NCI-H69 (cell line): ENCODE data around the gene ZNF385B.

Experiments used
- DNase-seq: peaks from one replicate; lab custom pipeline; 2025; lab: John Stamatoyannopoulos, UW

ZNF385B gene

DNA sequence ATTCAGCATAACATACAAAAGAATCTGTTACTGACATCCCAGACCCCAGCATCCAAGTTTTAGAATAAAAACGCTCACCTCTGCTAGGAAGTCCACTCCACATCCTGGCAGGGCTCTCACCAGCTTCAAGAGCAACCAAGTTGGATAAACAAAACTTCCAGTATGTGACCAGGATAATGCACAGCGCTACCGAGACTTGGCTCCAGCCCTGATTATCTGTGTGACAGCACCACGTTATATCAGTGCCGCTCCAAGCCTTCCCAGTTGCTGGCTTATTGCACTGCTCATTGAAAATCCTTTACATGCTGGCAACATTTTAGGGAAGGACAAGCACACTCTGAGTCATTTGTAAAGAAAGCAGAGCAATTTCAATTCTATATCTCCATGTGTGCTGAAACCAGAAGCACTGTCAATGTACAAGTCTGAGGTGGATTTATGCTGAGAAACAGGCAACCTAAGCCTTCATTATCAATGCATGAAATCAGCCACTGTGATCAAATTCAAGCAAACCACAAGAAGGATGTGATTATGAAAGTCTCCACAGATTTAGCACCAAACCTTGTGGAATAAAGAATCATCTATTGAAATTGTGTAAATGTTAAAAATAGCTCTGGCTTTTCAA, 115.7 kb downstream of the ZNF385B start:
- DNase-seq = peak; percentile 3

DNA sequence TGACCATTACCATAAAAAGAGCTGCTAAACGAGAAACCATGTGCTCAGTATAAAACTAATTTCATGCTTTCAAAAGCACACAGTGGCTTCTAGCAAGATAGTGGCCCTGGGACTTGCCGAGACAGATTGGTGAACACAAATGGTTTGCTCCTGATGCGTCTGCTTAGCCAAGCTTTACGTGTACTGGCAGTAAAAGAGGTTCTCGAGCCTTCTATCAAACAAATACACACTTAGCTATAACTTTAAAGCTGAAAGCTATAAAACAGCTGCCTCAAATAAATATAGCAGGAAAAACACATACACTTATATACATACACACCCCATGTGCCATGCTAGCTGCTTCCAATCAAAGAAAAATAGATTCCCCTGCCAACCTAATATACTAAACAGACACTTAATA, 117.0 kb downstream of the ZNF385B start:
- no peak for DNase-seq

- DNase-seq = no peak
Observed at GRCh38 chr2:179741317-179741716, 120.1 kb downstream of the ZNF385B start.

DNA sequence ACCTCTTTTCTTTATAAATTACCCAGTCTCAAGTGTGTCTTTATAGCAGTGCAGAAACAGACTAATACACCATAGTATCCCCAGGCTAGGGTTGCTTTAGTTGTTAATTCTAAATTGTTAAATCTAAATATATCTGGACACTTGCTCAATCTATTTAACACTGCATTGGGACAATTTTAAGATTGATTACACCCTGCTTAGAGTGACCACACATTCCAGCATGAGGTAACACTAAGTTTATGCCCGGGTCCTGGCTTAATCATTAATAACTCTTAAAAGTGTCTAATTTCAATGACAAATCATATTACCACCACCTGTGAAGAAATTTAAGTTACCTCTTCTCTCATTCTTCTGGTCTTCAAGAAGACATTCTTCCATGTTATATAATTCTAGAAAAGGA, 131.4 kb downstream of the ZNF385B start:
- DNase-seq = no peak

DNA sequence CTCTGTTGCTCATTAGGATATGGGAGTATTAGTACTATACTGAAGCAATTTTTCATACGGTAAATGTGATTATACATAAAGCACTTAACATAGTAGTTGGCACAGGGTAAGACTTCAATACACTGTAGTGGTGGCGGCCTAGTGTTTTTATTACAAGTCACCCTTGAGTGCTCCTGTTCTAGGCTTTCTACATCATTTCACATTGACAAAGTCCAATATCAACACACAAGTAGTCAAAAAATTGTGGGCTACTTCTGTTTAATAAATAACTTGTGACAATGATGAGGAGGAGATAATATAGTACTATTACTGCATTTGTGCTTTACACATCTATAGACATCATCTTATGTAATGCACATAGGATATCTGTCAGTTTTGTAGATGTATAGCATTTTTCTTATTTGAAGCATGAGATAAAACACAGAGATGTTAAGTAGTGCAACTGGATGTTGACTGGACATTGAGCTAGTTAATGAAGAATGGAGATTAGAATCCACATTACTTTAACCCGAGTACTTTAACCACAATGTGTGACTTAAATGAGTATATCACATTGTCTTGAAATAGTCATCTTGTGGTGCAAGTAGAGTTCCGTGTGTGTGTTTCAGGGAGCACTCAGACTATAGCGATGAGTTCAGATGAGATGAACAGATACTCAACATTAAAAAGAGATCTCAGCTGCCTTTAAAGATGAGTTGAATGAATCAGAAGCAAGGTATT, 134.8 kb downstream of the ZNF385B start:
- DNase-seq = no peak

DNA sequence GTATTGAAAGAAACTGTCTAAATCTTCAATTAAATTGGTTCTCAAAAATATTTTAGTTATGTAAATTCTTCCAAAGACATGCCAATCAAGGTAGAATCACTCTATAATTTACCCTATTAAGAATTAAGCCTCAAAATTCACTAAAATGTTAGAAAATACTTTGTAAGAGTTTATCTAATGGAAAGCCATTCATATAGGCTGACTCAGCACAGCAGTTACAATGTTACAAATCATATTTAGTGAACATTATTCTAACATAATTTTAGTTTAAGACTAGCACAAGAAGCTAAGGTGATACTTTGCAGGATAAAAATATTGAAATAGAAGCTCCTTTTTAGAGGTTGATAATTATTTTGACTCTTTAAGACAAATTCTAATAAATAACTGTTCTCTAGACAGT, 137.0 kb downstream of the ZNF385B start:
- no peak for DNase-seq

DNA sequence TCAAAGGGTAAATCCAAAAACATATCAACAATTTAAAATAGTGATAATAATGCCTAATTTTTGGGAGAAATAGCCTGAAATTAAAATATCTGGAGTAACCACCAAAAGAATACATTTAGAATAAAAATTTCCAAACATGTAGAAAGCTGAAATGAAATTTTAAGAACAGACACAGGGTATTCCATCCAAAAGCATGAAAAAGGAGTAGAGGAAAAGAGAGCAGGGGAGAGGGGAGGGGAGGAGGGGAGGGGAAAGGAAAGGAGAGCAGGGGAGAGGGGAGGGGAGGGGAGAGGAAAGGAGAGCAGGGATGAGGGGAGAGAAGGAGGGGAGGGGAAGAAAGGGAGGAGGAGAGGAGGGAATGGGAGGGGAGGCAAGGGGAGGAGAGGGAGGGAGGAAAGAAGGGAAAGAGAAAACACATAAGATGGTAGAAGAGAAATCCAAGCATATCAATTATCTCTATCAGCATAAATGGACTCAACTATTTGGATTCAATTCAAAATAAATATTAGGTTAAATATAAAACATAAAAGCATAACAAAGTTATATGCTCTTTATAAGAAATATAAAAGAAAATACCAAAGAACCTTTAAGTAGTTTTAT, 141.1 kb downstream of the ZNF385B start:
- peak; percentile 27 for DNase-seq

GRCh38 chr2:179715871-179716270, 145.5 kb downstream of the ZNF385B start:
- no peak for DNase-seq

DNA sequence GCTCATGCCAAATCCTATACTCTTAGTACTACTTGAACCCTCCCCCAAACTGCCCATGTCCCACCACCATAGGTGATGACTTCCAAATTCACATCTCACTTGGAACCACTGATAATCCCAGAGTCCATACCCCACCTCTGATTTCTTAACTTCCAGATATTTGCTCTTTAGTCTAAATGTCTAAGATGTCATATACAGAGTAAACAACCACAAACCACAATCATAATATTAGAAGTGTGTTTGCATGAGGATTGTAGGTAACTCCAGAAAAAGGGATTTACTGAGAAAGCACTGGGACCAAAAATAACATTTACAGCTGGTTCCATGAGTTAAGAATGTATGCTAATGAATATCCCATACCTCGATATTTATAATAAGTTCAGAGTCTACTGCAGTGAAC, 146.2 kb downstream of the ZNF385B start:
- no peak for DNase-seq

DNA sequence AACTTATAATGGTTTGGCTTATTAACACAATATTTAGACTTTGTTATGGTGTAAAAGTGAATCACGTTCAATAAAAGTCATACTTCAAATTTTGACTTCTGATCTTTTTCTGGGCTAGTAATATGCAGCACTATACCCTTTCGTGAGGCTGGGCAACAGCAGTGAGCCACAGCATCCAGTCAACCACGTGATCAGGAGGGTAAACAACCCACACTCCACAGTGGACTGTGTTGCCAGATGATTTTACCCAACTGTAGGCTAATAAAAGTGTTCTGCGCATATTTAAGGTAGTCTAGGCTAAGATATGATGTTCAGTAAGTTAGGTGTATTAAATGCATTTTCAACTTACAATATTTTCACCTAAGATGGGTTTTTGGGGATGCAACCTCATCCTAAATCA, 148.6 kb downstream of the ZNF385B start:
- DNase-seq = no peak

GRCh38 chr2:179711375-179711774, 150.0 kb downstream of the ZNF385B start:
- DNase-seq = no peak

- DNase-seq = no peak
Observed at GRCh38 chr2:179703702-179704101, 157.7 kb downstream of the ZNF385B start.

DNA sequence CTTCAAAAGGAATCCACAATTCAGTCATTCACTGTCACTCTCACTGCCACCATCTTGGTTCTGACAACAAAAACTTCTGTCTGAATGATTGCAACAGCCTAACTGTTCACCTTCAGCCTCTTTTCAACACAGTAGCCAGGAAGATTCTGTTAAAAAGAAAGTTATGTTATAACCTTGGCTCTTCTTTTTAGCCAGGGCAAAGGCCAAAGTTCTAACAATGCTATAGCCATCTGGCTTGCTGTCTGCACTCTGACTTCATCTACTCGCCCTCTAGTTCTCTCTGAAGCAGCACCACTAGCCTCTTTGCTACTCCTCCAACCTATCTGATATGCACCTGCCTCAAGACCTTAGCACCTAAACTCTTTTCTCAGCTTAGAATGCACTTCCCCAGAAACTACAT, 158.5 kb downstream of the ZNF385B start:
- no peak for DNase-seq

GRCh38 chr2:179701524-179702110, 159.8 kb downstream of the ZNF385B start:
- DNase-seq = no peak

DNA sequence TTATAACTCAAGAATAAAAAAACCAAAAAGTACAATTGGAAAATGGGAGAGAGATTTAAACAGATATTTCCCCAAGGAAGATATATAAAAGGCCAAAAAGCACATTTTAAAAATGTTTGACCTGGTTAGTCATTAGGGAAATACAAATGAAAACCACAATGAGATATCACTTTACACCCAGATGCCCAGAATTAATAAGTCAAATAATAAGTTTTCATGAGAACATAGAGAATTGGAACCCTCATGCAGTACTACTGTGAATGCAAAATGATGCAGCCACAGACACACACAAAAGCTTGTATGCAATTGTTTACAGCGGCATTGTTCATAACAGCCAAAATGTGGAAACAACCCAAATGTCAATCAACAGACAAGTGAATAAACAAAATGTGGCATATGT, 165.9 kb downstream of the ZNF385B start:
- DNase-seq = no peak

DNA sequence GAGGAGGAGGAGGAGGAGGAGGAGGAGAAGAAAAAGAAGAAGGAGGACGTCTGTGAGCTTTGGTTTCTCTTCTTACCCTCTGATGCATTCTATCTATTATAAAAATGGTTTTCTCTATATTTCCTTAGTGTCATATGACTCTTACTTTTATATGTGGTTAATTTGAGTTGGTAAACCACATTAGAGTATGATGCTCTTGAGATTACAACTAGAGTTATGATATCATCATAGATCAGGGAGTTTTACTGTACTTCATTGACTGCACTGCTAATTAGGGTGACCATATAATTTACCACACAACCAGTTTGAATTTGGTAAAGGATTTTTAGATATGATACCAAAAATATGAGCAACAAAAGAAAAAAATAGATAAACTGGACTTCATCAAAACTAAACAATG, 166.4 kb downstream of the ZNF385B start:
- no peak for DNase-seq

- DNase-seq = no peak
Observed at GRCh38 chr2:179692610-179693009, 168.8 kb downstream of the ZNF385B start.

GRCh38 chr2:179692043-179692442, 169.4 kb downstream of the ZNF385B start:
- no peak for DNase-seq

DNA sequence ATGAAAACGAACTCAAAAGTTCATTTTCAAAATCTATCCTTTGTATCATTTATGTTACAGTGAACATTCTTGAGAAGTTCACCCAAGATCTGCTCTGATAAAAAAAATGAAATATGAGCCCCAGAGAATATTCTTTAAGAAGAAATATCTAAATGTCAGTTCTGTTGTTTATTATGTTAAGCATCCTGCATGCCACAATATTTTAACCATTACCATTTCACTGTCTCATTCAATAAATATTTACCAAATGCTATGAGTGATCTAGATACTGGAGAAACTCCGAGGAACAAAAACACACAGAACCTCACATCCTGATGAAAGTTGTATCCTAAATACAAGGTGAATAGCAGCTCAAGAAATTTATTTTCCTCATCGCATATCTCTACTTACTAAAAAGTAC, 170.2 kb downstream of the ZNF385B start:
- no peak for DNase-seq

GRCh38 chr2:179686718-179687342, 174.6 kb downstream of the ZNF385B start:
- DNase-seq = no peak

- no peak for DNase-seq
Observed at GRCh38 chr2:179686069-179686468, 175.3 kb downstream of the ZNF385B start.

- no peak for DNase-seq
Observed at GRCh38 chr2:179685146-179685545, 176.3 kb downstream of the ZNF385B start.

DNA sequence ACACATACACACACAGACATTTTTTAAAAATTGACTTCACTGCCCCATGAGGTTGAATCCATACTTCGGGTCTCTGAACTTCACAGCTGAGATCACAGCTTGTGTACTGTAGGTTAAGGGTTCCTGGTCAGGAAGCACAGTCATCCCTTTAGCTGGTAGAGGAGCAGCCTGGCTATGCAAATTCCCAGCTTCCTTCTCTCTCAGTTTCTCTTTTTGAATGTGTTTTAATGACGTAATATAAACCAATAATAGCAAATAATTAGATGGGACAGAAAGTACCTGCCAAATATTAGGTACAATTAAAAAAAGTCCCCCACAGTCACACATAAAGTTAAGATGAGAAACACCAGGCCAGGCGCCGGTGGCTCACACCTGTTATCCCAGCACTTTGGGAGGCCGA, 178.7 kb downstream of the ZNF385B start:
- DNase-seq = no peak
